GM19099 (cell line): ENCODE measurements around the gene AIFM2.
A peak's percentile ranks its signal among the peaks of the same experiment; 100 is the strongest.

Experiments used
- POLR2A ChIP-seq: IDR thresholded peaks from 3 replicates; pipeline ENCODE4 v1.6.1; 2011; ENCODE audit warnings: low read depth; ENCODE audit not compliant: insufficient read length; ENCODE audit errors: extremely low read depth

Gene AIFM2

GRCh38 chr10:70135046-70135445 is 2.4 kb upstream of the AIFM2 start:
- TF ChIP-seq POLR2A: no peak

GRCh38 chr10:70131560-70131937 is 1.1 kb downstream of the AIFM2 start:
- TF ChIP-seq POLR2A: no peak

GRCh38 chr10:70130878-70131559 is 1.6 kb downstream of the AIFM2 start:
- TF ChIP-seq POLR2A: no peak

GRCh38 chr10:70126700-70127395 is 5.8 kb downstream of the AIFM2 start:
- TF ChIP-seq POLR2A: no peak

GRCh38 chr10:70125918-70126552 is 6.6 kb downstream of the AIFM2 start:
- peak; percentile 18 for TF ChIP-seq POLR2A

GRCh38 chr10:70124918-70125317 is 7.7 kb downstream of the AIFM2 start:
- TF ChIP-seq POLR2A: no peak

GRCh38 chr10:70124415-70124814 is 8.2 kb downstream of the AIFM2 start:
- no peak for TF ChIP-seq POLR2A

- no peak for TF ChIP-seq POLR2A
Measured at GRCh38 chr10:70123817-70124216, 8.8 kb downstream of the AIFM2 start.

GRCh38 chr10:70122742-70123141 is 9.9 kb downstream of the AIFM2 start:
- no peak for TF ChIP-seq POLR2A

- TF ChIP-seq POLR2A: no peak
Measured at GRCh38 chr10:70121281-70121949, 11.2 kb downstream of the AIFM2 start.

- TF ChIP-seq POLR2A: no peak
Measured at GRCh38 chr10:70120417-70120816, 12.2 kb downstream of the AIFM2 start.

- no peak for TF ChIP-seq POLR2A
Measured at GRCh38 chr10:70119623-70120022, 13.0 kb downstream of the AIFM2 start.

- TF ChIP-seq POLR2A: no peak
Measured at GRCh38 chr10:70119197-70119596, 13.4 kb downstream of the AIFM2 start.

GRCh38 chr10:70118196-70118595 is 14.4 kb downstream of the AIFM2 start:
- no peak for TF ChIP-seq POLR2A

- TF ChIP-seq POLR2A: no peak
Measured at GRCh38 chr10:70117646-70118045, 15.0 kb downstream of the AIFM2 start.
